GM19463 (cell line): ENCODE measurements around the gene DUOXA1.

Experiments used
- ATAC-seq: cut with Tn5 transposase; IDR thresholded peaks from one replicate; pipeline ENCODE4 v1.9.1; 2021; ENCODE audit warnings: mild to moderate bottlenecking, moderate library complexity; ENCODE audit not compliant: unreplicated experiment

Gene DUOXA1

GRCh38 chr15:45129651-45130129 lies at the start of gene DUOXA1, which contains the start of gene DUOX1:
Gene DUOXA1 (minus strand): TSS chr15:45129879. CDS start chr15:45123014, 6,865 bp downstream.
Gene DUOX1 (plus strand): TSS chr15:45129994. CDS start chr15:45131967, 1,973 bp downstream.
- ATAC-seq = no peak

GRCh38 chr15:45177285-45177684 lies 47.6 kb upstream of the DUOXA1 start:
- no peak for ATAC-seq

GRCh38 chr15:45174577-45174976 lies 44.9 kb upstream of the DUOXA1 start:
- ATAC-seq = no peak

GRCh38 chr15:45174069-45174468 lies 44.4 kb upstream of the DUOXA1 start:
- no peak for ATAC-seq

- no peak for ATAC-seq
Observed at GRCh38 chr15:45171912-45172311, 42.2 kb upstream of the DUOXA1 start.

- no peak for ATAC-seq
Observed at GRCh38 chr15:45169608-45170480, 40.2 kb upstream of the DUOXA1 start.

GRCh38 chr15:45168751-45169551 lies 39.3 kb upstream of the DUOXA1 start:
- no peak for ATAC-seq

- ATAC-seq = no peak
Observed at GRCh38 chr15:45168286-45168685, 38.6 kb upstream of the DUOXA1 start.

- ATAC-seq = no peak
Observed at GRCh38 chr15:45167631-45168205, 38.0 kb upstream of the DUOXA1 start.

GRCh38 chr15:45166834-45167630 lies 37.4 kb upstream of the DUOXA1 start:
- peak; percentile 91 for ATAC-seq

- ATAC-seq = no peak
Observed at GRCh38 chr15:45165536-45165935, 35.9 kb upstream of the DUOXA1 start.

GRCh38 chr15:45164914-45165313 lies 35.2 kb upstream of the DUOXA1 start:
- ATAC-seq = no peak

- no peak for ATAC-seq
Observed at GRCh38 chr15:45163508-45163856, 33.8 kb upstream of the DUOXA1 start.

GRCh38 chr15:45162771-45163507 lies 33.3 kb upstream of the DUOXA1 start:
- ATAC-seq = peak; percentile 37

GRCh38 chr15:45161666-45162065 lies 32.0 kb upstream of the DUOXA1 start:
- no peak for ATAC-seq

- no peak for ATAC-seq
Observed at GRCh38 chr15:45157974-45158373, 28.3 kb upstream of the DUOXA1 start.

- ATAC-seq = no peak
Observed at GRCh38 chr15:45156744-45157455, 27.2 kb upstream of the DUOXA1 start.

- ATAC-seq = no peak
Observed at GRCh38 chr15:45155739-45156138, 26.1 kb upstream of the DUOXA1 start.
